DOHH2 (cell line): ENCODE results near the gene IFT122.
A peak's percentile ranks its signal among the peaks of the same experiment; 100 is the strongest.

Source experiments
- H3F3A ChIP-seq: fragments of 200-600 bp; sonication (generic), shearing (Covaris generic); 2 replicates; pipeline ENCODE4 v1.6.0; 2016; ENCODE audit warnings: antibody characterized with exemption, mild to moderate bottlenecking; ENCODE audit not compliant: control insufficient read depth, insufficient read depth
- H3K27ac ChIP-seq: fragments of 200-600 bp; sonication (generic); 2 replicates; pipeline ENCODE4 v1.5.1; 2014; ENCODE audit warnings: low read depth, mild to moderate bottlenecking, low read length, moderate library complexity
- H3K27me3 ChIP-seq: fragments of 200-600 bp; sonication (generic); 2 replicates; pipeline ENCODE4 v1.6.1; 2014; ENCODE audit warnings: mild to moderate bottlenecking, low read length, mixed read lengths; ENCODE audit not compliant: control insufficient read depth
- H3K36me3 ChIP-seq: fragments of 200-600 bp; sonication (generic); 2 replicates; pipeline ENCODE4 v1.6.1; 2014; ENCODE audit warnings: mild to moderate bottlenecking, low read length, moderate library complexity, mixed read lengths; ENCODE audit not compliant: control insufficient read depth
- H3K4me1 ChIP-seq: fragments of 200-600 bp; sonication (generic); 2 replicates; pipeline ENCODE4 v1.6.1; 2014; ENCODE audit warnings: mild to moderate bottlenecking, low read length, mixed read lengths; ENCODE audit not compliant: control insufficient read depth
- H3K4me2 ChIP-seq: fragments of 200-600 bp; sonication (generic); 2 replicates; pipeline ENCODE4 v1.6.0; 2014; ENCODE audit warnings: mild to moderate bottlenecking, low read length, moderate library complexity
- H3K4me3 ChIP-seq: fragments of 200-600 bp; sonication (generic); 2 replicates; pipeline ENCODE4 v1.5.1; 2014; ENCODE audit warnings: mild to moderate bottlenecking, low read length, mixed read lengths
- H3K79me2 ChIP-seq: fragments of 200-600 bp; sonication (generic); 2 replicates; pipeline ENCODE4 v1.6.1; 2014; ENCODE audit warnings: mild to moderate bottlenecking, low read length, mixed read lengths; ENCODE audit not compliant: control insufficient read depth
- H3K9me2 ChIP-seq: fragments of 200-600 bp; sonication (generic); replicated peaks from 2 replicates; pipeline ENCODE4 v1.6.1; 2014; ENCODE audit warnings: mild to moderate bottlenecking, low read length, mixed read lengths; ENCODE audit not compliant: control insufficient read depth
- H3K9me3 ChIP-seq: fragments of 200-600 bp; sonication (generic); 2 replicates; pipeline ENCODE4 v1.6.1; 2014; ENCODE audit warnings: antibody characterized with exemption, low read length, mixed read lengths; ENCODE audit not compliant: control insufficient read depth, insufficient read depth
- H4K20me1 ChIP-seq: fragments of 200-600 bp; sonication (generic); 2 replicates; pipeline ENCODE4 v1.6.0; 2014; ENCODE audit warnings: low read depth, mild to moderate bottlenecking, antibody characterized with exemption, low read length, moderate library complexity; ENCODE audit not compliant: control insufficient read depth, insufficient read depth
- EZH2phosphoT487 ChIP-seq: fragments of 200-600 bp; sonication (generic); IDR thresholded peaks from 2 replicates; pipeline ENCODE4 v1.6.1; 2017; ENCODE audit warnings: borderline replicate concordance, mild to moderate bottlenecking, antibody characterized with exemption, low read length, moderate library complexity, mixed read lengths
- TF ChIP-seq, protein P1 (sequence below): fragments of 200-600 bp; sonication (generic); IDR thresholded peaks from one replicate; pipeline ENCODE4 v1.5.1; 2014; ENCODE audit warnings: antibody characterized with exemption, mild to moderate bottlenecking, low read depth, low read length; ENCODE audit not compliant: poor library complexity, severe bottlenecking

IFT122 gene

DNA sequence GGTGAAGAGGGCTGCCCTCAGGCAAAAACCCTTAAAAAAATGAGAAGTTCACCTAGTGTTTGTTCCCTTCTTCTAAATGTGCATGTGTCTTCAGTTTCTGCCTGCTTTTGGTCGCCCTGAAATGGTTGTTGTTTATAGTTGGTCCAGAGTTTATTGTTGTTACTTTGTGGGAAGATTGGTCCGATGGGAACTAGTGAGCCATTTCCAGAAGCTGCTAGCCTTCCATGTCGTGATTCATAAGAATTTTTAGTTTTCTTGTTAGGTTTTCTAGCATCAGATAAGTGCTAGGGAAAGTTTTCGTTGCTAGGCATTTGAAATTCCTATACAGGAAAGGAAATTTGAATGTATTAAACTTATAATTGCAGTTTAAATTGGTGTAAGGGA is 33.7 kb downstream of the IFT122 start:
- H3K4me2 ChIP-seq = no peak overlapping the region
- H3K36me3 ChIP-seq = peaks cover 15% of the 10 kb centered on the region
- peaks cover 18% of the 10 kb centered on the region for H3K4me1 ChIP-seq
- no peaks in the 10 kb centered on the region for H4K20me1 ChIP-seq
- H3K4me3 ChIP-seq = no peak overlapping the region
- H3K9me3 ChIP-seq = no peaks in the 10 kb centered on the region
- no peak overlapping the region for H3K27ac ChIP-seq
- H3K79me2 ChIP-seq = no peaks in the 10 kb centered on the region
- no peaks in the 10 kb centered on the region for H3K9me2 ChIP-seq
- no peaks in the 10 kb centered on the region for H3F3A ChIP-seq
- no peaks in the 10 kb centered on the region for H3K27me3 ChIP-seq
- TF ChIP-seq EZH2phosphoT487 = no peak
- TF ChIP-seq, protein P1, sequence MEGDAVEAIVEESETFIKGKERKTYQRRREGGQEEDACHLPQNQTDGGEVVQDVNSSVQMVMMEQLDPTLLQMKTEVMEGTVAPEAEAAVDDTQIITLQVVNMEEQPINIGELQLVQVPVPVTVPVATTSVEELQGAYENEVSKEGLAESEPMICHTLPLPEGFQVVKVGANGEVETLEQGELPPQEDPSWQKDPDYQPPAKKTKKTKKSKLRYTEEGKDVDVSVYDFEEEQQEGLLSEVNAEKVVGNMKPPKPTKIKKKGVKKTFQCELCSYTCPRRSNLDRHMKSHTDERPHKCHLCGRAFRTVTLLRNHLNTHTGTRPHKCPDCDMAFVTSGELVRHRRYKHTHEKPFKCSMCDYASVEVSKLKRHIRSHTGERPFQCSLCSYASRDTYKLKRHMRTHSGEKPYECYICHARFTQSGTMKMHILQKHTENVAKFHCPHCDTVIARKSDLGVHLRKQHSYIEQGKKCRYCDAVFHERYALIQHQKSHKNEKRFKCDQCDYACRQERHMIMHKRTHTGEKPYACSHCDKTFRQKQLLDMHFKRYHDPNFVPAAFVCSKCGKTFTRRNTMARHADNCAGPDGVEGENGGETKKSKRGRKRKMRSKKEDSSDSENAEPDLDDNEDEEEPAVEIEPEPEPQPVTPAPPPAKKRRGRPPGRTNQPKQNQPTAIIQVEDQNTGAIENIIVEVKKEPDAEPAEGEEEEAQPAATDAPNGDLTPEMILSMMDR = no peak

DNA sequence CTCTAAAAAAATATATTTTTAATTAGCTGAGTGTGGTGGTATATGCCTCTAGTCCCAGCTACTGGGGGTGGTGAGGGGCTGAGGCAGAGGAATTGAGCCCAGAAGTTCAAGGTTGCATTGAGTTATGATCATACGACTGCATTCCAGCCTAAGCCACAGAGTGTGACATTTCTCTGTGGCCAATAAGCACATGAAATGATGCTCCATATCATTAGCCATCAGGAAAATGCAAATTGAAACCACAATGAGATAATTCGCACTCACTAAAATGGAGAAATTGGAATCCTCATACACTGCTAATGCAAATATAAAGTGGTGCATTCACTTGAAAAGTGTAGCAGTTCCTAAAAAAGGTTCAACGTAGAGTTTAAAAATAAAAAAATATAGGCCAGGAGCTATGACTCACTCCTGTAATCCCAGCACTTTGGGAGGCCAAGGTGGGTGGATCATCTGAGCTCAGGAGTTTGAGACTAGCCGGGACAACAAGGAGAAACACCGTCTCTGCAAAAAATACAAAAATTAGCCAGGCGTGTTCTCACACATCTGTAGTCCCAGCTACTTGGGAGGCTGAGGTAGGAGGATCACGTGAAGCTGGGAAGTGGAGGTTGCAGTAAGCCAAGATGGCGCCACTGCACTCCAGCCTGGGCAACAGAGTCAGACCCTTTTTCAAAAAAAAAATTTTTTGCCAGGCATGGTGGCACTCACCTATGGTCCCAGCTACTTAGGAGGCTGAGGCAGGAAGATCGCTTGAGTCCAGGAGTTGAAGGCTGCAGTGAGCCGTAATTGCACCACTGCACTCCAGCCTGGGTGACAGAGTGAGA is 35.2 kb downstream of the IFT122 start:
- Histone ChIP-seq H3K9me3 (no peaks in the 10 kb centered on the region), H3K36me3 (peaks cover 22% of the 10 kb centered on the region), H3K79me2 (no peaks in the 10 kb centered on the region), H3K9me2 (no peaks in the 10 kb centered on the region), H4K20me1 (no peaks in the 10 kb centered on the region), H3K27me3 (no peaks in the 10 kb centered on the region), H3K4me2 (peak overlapping the region; percentile 33), H3F3A (no peaks in the 10 kb centered on the region), H3K27ac (no peak overlapping the region), H3K4me1 (peaks cover 13% of the 10 kb centered on the region), H3K4me3 (no peak overlapping the region)
- no peak for TF ChIP-seq EZH2phosphoT487
- TF ChIP-seq, protein P1 = no peak

DNA sequence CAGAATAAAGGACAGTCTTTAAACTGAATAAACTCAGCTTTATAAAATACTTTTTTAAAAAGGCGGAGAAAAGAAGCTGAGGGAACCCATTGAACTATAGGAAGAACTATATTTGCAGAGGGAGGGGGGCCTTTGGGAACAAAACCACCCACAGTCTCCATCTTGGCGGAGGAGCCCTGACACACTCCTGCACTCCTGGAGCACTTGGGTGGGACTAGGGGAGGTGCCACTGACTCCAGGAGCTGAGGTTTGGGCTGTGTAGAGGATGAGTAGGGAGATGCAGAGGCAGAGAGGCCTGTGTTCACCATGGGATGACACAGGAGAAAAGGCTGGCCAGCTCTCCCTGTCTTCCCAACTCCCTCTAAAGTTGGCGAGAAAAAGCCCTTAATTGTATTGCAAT is 35.8 kb downstream of the IFT122 start:
- peaks cover 13% of the 10 kb centered on the region for H3K4me1 ChIP-seq
- H3K4me3 ChIP-seq = no peak overlapping the region
- no peak overlapping the region for H3K27ac ChIP-seq
- TF ChIP-seq, protein P1 = no peak
- no peak for TF ChIP-seq EZH2phosphoT487
- no peaks in the 10 kb centered on the region for H3K79me2 ChIP-seq
- H3F3A ChIP-seq = no peaks in the 10 kb centered on the region
- H3K36me3 ChIP-seq = peaks cover 25% of the 10 kb centered on the region
- no peaks in the 10 kb centered on the region for H3K9me2 ChIP-seq
- H4K20me1 ChIP-seq = no peaks in the 10 kb centered on the region
- H3K9me3 ChIP-seq = no peaks in the 10 kb centered on the region
- no peaks in the 10 kb centered on the region for H3K27me3 ChIP-seq
- H3K4me2 ChIP-seq = no peak overlapping the region
